Hepatocyte (in vitro differentiated cells): Measurements from ENCODE around the gene CLIP3. TPM values are rescaled to one million over a fixed set of nuclear protein-coding genes. Genes with fewer than 3 reads are reported as not detected.

ENCODE experiments used
- DNase-seq: peaks from one replicate; pipeline ENCODE4 v3.0.0-alpha.2; 2016; ENCODE audit warnings: low spot score
- H2AFZ ChIP-seq: fragments of 200-600 bp; sonication (generic); 2 replicates; pipeline ENCODE4 v1.6.0; 2016; ENCODE audit warnings: antibody characterized with exemption, mild to moderate bottlenecking
- H3K27ac ChIP-seq: fragments of 200-600 bp; sonication (generic); 2 replicates; pipeline ENCODE4 v1.5.1; 2016; ENCODE audit warnings: mild to moderate bottlenecking
- H3K27me3 ChIP-seq: fragments of 200-600 bp; sonication (generic); 2 replicates; pipeline ENCODE4 v1.6.1; 2016
- H3K36me3 ChIP-seq: fragments of 200-600 bp; sonication (generic); replicated peaks from 2 replicates; pipeline ENCODE4 v1.5.1; 2016; ENCODE audit warnings: low read depth; ENCODE audit not compliant: insufficient read depth
- H3K4me1 ChIP-seq: fragments of 200-600 bp; sonication (generic); 2 replicates; pipeline ENCODE4 v1.5.1; 2016; ENCODE audit warnings: mild to moderate bottlenecking, moderate library complexity; ENCODE audit not compliant: insufficient read depth
- H3K4me2 ChIP-seq: fragments of 200-600 bp; sonication (generic); 2 replicates; pipeline ENCODE4 v1.6.0; 2016
- H3K4me3 ChIP-seq: fragments of 200-600 bp; sonication (generic); 2 replicates; pipeline ENCODE4 v1.5.1; 2016; ENCODE audit warnings: mild to moderate bottlenecking
- H3K79me2 ChIP-seq: fragments of 200-600 bp; sonication (generic); 2 replicates; pipeline ENCODE4 v1.6.0; 2017; ENCODE audit warnings: mild to moderate bottlenecking
- H3K9me2 ChIP-seq: fragments of 200-600 bp; sonication (generic); replicated peaks from 2 replicates; pipeline ENCODE4 v1.6.0; 2017; ENCODE audit warnings: mild to moderate bottlenecking; ENCODE audit not compliant: insufficient read depth
- H3K9me3 ChIP-seq: fragments of 200-600 bp; sonication (generic); 2 replicates; pipeline ENCODE4 v1.5.1; 2016; ENCODE audit warnings: low read depth, mild to moderate bottlenecking
- H4K20me1 ChIP-seq: fragments of 200-600 bp; sonication (generic); 2 replicates; pipeline ENCODE4 v1.6.0; 2016; ENCODE audit warnings: mild to moderate bottlenecking; ENCODE audit not compliant: insufficient read depth, poor library complexity, severe bottlenecking
- EZH2 ChIP-seq: fragments of 200-600 bp; sonication (generic); IDR thresholded peaks from 2 replicates; pipeline ENCODE4 v1.6.1; 2016; ENCODE audit warnings: antibody characterized with exemption, mild to moderate bottlenecking, borderline replicate concordance
- EZH2phosphoT487 ChIP-seq: fragments of 200-600 bp; sonication (generic); IDR thresholded peaks from one replicate; pipeline ENCODE4 v1.6.1; 2018; ENCODE audit warnings: antibody characterized with exemption, mild to moderate bottlenecking, low read depth, moderate library complexity; ENCODE audit not compliant: unreplicated experiment, severe bottlenecking
- WGBS: methylation state at CpG from one replicate; pipeline ENCODE4 v1.1.6; 2016; ENCODE audit warnings: low lambda C conversion rate; ENCODE audit errors: missing lambda C conversion rate; 5-methylcytosine and 5-hydroxymethylcytosine counted together
- polyA plus RNA-seq: library from polyadenylated mRNA; unstranded; fragments of >200 nt; fragmentation: Nextera tagmentation; extraction: Ambion mirVana; gene quantifications from 2 replicates; pipeline ENCODE4 v1.2.1, GENCODE V29; 2016
- total RNA-seq: library from RNA; depleted of rRNA; stranded (reverse); fragments of >200 nt; gene quantifications from 2 replicates; pipeline ENCODE4 v1.2.3, GENCODE V29; 2014
- TF ChIP-seq, protein P1 (sequence below): fragments of 200-600 bp; sonication (generic); IDR thresholded peaks from 2 replicates; pipeline ENCODE4 v1.5.1; 2016; ENCODE audit warnings: antibody characterized with exemption, mild to moderate bottlenecking; ENCODE audit not compliant: poor library complexity

Gene CLIP3
- total and polyA plus RNA-seq, 2 experiments from 2014 or later = 5.1 to 19.5 TPM

GRCh38 chr19:36023432-36023831 lies 9.2 kb downstream of the CLIP3 start:
- Histone ChIP-seq H3K4me2 (no peak overlapping the region), H3K27ac (no peak overlapping the region), H3K4me1 (no peaks in the 10 kb centered on the region), H3K4me3 (no peak overlapping the region), H3K79me2 (no peaks in the 10 kb centered on the region), H3K9me2 (no peaks in the 10 kb centered on the region), H2AFZ (no peak overlapping the region), H3K27me3 (no peaks in the 10 kb centered on the region), H3K36me3 (no peaks in the 10 kb centered on the region), H3K9me3 (no peaks in the 10 kb centered on the region), H4K20me1 (no peaks in the 10 kb centered on the region)
- 97% methylated on average over 5 of the region's 5 CpGs for WGBS
- TF ChIP-seq EZH2 (no peak), EZH2phosphoT487 (no peak)
- TF ChIP-seq, protein P1, sequence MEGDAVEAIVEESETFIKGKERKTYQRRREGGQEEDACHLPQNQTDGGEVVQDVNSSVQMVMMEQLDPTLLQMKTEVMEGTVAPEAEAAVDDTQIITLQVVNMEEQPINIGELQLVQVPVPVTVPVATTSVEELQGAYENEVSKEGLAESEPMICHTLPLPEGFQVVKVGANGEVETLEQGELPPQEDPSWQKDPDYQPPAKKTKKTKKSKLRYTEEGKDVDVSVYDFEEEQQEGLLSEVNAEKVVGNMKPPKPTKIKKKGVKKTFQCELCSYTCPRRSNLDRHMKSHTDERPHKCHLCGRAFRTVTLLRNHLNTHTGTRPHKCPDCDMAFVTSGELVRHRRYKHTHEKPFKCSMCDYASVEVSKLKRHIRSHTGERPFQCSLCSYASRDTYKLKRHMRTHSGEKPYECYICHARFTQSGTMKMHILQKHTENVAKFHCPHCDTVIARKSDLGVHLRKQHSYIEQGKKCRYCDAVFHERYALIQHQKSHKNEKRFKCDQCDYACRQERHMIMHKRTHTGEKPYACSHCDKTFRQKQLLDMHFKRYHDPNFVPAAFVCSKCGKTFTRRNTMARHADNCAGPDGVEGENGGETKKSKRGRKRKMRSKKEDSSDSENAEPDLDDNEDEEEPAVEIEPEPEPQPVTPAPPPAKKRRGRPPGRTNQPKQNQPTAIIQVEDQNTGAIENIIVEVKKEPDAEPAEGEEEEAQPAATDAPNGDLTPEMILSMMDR = no peak
- no peak for DNase-seq

GRCh38 chr19:36019061-36019670 lies 13.5 kb downstream of the CLIP3 start:
- H3K9me3 ChIP-seq = no peaks in the 10 kb centered on the region
- no peaks in the 10 kb centered on the region for H3K36me3 ChIP-seq
- H3K27ac ChIP-seq = no peak overlapping the region
- H3K9me2 ChIP-seq = no peaks in the 10 kb centered on the region
- H2AFZ ChIP-seq = no peak overlapping the region
- no peaks in the 10 kb centered on the region for H3K27me3 ChIP-seq
- H3K4me2 ChIP-seq = no peak overlapping the region
- 98% methylated on average over 21 of the region's 22 CpGs for WGBS
- H3K4me3 ChIP-seq = no peak overlapping the region
- H3K4me1 ChIP-seq = no peaks in the 10 kb centered on the region
- no peaks in the 10 kb centered on the region for H3K79me2 ChIP-seq
- no peak for DNase-seq
- no peaks in the 10 kb centered on the region for H4K20me1 ChIP-seq
- TF ChIP-seq EZH2 (no peak), EZH2phosphoT487 (no peak)
- TF ChIP-seq, protein P1 = no peak

- Histone ChIP-seq H3K4me2 (peak within 1 kb of the TSS; percentile 86), H3K36me3 (no peaks in the 10 kb centered on the region), H3K79me2 (peaks cover 5% of the 10 kb centered on the region), H3K4me3 (peak within 1 kb of the TSS; percentile 34), H2AFZ (peak within 1 kb of the TSS; percentile 35), H3K9me3 (no peaks in the 10 kb centered on the region), H3K27me3 (no peaks in the 10 kb centered on the region), H3K4me1 (peaks cover 3% of the 10 kb centered on the region), H4K20me1 (no peaks in the 10 kb centered on the region), H3K9me2 (no peaks in the 10 kb centered on the region), H3K27ac (peak within 1 kb of the TSS; percentile 2)
- TF ChIP-seq EZH2phosphoT487 = no peak
- TF ChIP-seq, protein P1 = no peak
- TF ChIP-seq EZH2 = no peak
- WGBS = 3% methylated on average over 42 of the region's 42 CpGs
- DNase-seq = peak; percentile 100
Observed at GRCh38 chr19:36014012-36014924, 18.4 kb downstream of the CLIP3 start, which contains the start of gene ALKBH6. ALKBH6 (minus strand) TSS chr19:36014213; CDS start chr19:36013397, 816 bp downstream.
